A172 (cell line): ENCODE data around the gene CHKB. TPM values are rescaled to one million over a fixed set of nuclear protein-coding genes. Genes with fewer than 3 reads are reported as not detected.
"Not testable (repeated sequence)": the region's sequence is repeated elsewhere in the genome, so short reads cannot be mapped to it uniquely, and the experiment has no call there.

ENCODE experiments used
- DNase-seq: peaks from one replicate; pipeline ENCODE4 v3.0.0-alpha.2; 2015; ENCODE audit warnings: low spot score
- total RNA-seq: library from RNA; depleted of rRNA; stranded (reverse); fragments of >200 nt; shearing (Covaris generic); gene quantifications from 2 replicates; pipeline ENCODE4 v1.2.3, GENCODE V29; 2014

CHKB gene
- total RNA-seq, 1 experiment from 2014 or later, result 30.7 TPM

- no peak for DNase-seq
Measured at GRCh38 chr22:50612528-50613221, 30.0 kb upstream of the CHKB start.

GRCh38 chr22:50612168-50612527 is 29.5 kb upstream of the CHKB start:
- DNase-seq, result no peak

GRCh38 chr22:50611341-50612060 is 28.9 kb upstream of the CHKB start:
- no peak for DNase-seq

GRCh38 chr22:50610581-50610980 is 27.9 kb upstream of the CHKB start:
- no peak for DNase-seq

GRCh38 chr22:50610041-50610451 is 27.4 kb upstream of the CHKB start:
- no peak for DNase-seq

- no peak for DNase-seq
Measured at GRCh38 chr22:50609599-50609998, 26.9 kb upstream of the CHKB start.

GRCh38 chr22:50608996-50609395 is 26.3 kb upstream of the CHKB start:
- no peak for DNase-seq

GRCh38 chr22:50608058-50608840 is 25.6 kb upstream of the CHKB start:
- DNase-seq, result not testable (repeated sequence)

GRCh38 chr22:50607659-50608020 is 25.0 kb upstream of the CHKB start:
- no peak for DNase-seq

- DNase-seq, result no peak
Measured at GRCh38 chr22:50606946-50607658, 24.5 kb upstream of the CHKB start.

- no peak for DNase-seq
Measured at GRCh38 chr22:50606165-50606945, 23.7 kb upstream of the CHKB start.

GRCh38 chr22:50605613-50606074 is 23.0 kb upstream of the CHKB start:
- DNase-seq, result no peak

- no peak for DNase-seq
Measured at GRCh38 chr22:50605002-50605612, 22.5 kb upstream of the CHKB start.

GRCh38 chr22:50604256-50605001 is 21.8 kb upstream of the CHKB start:
- no peak for DNase-seq

GRCh38 chr22:50603511-50604255 is 21.0 kb upstream of the CHKB start:
- no peak for DNase-seq

- no peak for DNase-seq
Measured at GRCh38 chr22:50602338-50602700, 19.7 kb upstream of the CHKB start.

GRCh38 chr22:50601669-50602337 is 19.2 kb upstream of the CHKB start:
- no peak for DNase-seq

GRCh38 chr22:50600967-50601668 is 18.5 kb upstream of the CHKB start:
- DNase-seq, result no peak
